Nephron (organoid): Measurements from ENCODE around the gene ANGPTL4.
"Not testable (repeated sequence)": the region's sequence is repeated elsewhere in the genome, so short reads cannot be mapped to it uniquely, and the experiment has no call there.

Source experiments
- H3K27ac Mint-ChIP-seq, 3 experiments: 2 replicates each; pipeline ENCODE4 v1.8.0; 2020; ENCODE audit warnings: mixed read lengths in 3 of 3, mild to moderate bottlenecking in 2 of 3, moderate library complexity in 1 of 3
- H3K27me3 Mint-ChIP-seq: 2 replicates; pipeline ENCODE4 v1.8.0; 2021; ENCODE audit warnings: low read depth, mild to moderate bottlenecking, moderate library complexity, mixed read lengths
- H3K36me3 Mint-ChIP-seq: 2 replicates; pipeline ENCODE4 v1.8.0; 2020; ENCODE audit warnings: low read depth, mixed read lengths
- H3K4me1 Mint-ChIP-seq: 2 replicates; pipeline ENCODE4 v1.8.0; 2020; ENCODE audit warnings: mixed read lengths
- H3K4me3 Mint-ChIP-seq, 3 experiments: 2 replicates each; pipeline ENCODE4 v1.8.0; 2020; ENCODE audit warnings: mild to moderate bottlenecking in 3 of 3, mixed read lengths in 3 of 3, moderate library complexity in 2 of 3
- H3K9me3 Mint-ChIP-seq: 2 replicates; pipeline ENCODE4 v1.8.0; 2020; ENCODE audit warnings: mixed read lengths
- TF ChIP-seq, protein P1 (sequence below), 3 experiments: fragments of 200-600 bp; sonication (generic); IDR thresholded peaks; one replicate each; pipeline ENCODE4 v1.5.0; 2021; ENCODE audit warnings: antibody characterized with exemption in 3 of 3; ENCODE audit not compliant: unreplicated experiment in 3 of 3

The ANGPTL4 gene

DNA sequence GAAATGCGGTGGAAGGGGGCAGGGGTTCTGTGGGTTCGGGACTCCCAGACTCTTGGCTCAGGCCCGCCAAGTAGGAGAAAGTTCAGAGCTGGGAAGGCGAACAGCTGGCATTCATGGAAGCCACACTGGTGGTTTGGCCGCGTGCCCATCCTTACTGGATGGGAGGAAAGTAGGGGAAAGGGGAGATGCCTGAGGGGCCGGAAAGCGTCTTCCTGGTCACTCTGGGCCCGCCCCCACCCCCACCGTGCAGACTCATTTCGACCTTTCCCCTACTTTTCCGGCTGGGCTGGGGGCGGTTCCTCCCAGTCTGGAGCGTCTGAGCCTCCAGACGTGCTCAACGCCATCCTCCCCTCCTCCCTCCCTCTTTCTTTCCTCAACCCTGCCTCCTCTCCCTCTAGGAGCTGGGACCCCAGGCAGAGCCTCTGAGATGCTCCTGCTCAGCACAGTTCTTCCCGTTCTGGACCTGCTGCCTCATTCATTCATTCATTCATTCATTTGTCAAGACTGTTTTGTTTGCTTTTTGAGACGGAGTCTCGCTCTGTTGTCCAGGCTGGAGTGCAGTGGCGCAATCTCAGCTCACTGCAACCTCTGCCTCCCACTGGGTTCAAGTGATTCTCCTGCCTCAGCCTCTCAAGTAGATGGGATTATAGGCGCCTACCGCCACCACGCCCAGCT lies 3.5 kb downstream of the ANGPTL4 start:
- Mint-ChIP-seq H3K27ac (peak overlapping the region; percentile 99 to 100 (median 99)), H3K9me3 (no peaks in the 10 kb centered on the region), H3K36me3 (peaks cover 22% of the 10 kb centered on the region), H3K27me3 (no peaks in the 10 kb centered on the region), H3K4me3 (peak overlapping the region; percentile 75 to 91 (median 84)), H3K4me1 (peaks cover 41% of the 10 kb centered on the region)
- TF ChIP-seq, protein P1, sequence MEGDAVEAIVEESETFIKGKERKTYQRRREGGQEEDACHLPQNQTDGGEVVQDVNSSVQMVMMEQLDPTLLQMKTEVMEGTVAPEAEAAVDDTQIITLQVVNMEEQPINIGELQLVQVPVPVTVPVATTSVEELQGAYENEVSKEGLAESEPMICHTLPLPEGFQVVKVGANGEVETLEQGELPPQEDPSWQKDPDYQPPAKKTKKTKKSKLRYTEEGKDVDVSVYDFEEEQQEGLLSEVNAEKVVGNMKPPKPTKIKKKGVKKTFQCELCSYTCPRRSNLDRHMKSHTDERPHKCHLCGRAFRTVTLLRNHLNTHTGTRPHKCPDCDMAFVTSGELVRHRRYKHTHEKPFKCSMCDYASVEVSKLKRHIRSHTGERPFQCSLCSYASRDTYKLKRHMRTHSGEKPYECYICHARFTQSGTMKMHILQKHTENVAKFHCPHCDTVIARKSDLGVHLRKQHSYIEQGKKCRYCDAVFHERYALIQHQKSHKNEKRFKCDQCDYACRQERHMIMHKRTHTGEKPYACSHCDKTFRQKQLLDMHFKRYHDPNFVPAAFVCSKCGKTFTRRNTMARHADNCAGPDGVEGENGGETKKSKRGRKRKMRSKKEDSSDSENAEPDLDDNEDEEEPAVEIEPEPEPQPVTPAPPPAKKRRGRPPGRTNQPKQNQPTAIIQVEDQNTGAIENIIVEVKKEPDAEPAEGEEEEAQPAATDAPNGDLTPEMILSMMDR (IDR thresholded peaks at IDR 0.05; ENCODE audit: unreplicated experiment in 3 of 3), result no peak

DNA sequence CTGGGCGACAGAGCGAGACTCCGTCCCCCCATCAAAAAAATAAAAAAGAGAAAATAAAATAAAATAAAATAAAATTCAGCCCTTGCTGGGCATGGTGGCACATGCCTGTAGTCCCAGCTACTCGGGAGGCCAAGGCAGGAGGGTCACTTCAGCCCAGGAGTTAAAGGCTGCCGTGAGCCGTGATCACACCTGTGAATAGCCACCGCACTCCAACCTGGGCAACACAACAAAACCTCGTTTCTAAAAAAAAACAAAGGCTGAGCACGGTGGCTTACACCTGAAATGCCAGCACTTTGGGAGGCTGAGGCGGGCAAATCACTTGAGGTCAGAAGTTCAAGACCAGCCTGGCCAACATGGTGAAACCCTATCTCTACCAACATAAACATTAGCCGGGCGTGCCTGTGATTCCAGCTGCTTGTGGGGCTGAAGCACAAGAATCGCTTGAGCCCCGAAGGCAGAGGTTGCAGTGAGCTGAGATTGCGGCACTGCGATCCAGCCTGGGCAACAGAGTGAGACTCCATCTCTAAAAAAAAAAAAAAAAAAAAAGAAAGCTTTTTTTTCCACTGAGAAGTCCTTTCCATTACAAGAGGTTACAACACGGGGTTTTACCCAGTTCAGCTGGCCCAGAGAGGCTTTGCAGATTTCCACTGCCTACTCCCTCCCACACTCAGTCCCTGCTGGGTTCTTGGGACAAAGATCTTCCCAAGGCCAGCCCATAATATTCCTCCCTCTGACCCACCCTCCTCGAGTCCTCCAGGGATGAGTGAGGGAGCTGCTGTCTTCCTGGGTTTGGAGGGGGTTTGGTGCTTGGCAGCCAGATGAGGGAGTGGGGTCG lies 6.4 kb downstream of the ANGPTL4 start:
- H3K27ac Mint-ChIP-seq, result peak overlapping the region; percentile 37 to 84 (median 80)
- peaks cover 31% of the 10 kb centered on the region for H3K4me1 Mint-ChIP-seq
- no peak overlapping the region for H3K4me3 Mint-ChIP-seq
- H3K27me3 Mint-ChIP-seq, result no peaks in the 10 kb centered on the region
- no peaks in the 10 kb centered on the region for H3K9me3 Mint-ChIP-seq
- peaks cover 38% of the 10 kb centered on the region for H3K36me3 Mint-ChIP-seq
- TF ChIP-seq, protein P1 (IDR thresholded peaks at IDR 0.05; ENCODE audit: unreplicated experiment in 3 of 3), result no peak

DNA sequence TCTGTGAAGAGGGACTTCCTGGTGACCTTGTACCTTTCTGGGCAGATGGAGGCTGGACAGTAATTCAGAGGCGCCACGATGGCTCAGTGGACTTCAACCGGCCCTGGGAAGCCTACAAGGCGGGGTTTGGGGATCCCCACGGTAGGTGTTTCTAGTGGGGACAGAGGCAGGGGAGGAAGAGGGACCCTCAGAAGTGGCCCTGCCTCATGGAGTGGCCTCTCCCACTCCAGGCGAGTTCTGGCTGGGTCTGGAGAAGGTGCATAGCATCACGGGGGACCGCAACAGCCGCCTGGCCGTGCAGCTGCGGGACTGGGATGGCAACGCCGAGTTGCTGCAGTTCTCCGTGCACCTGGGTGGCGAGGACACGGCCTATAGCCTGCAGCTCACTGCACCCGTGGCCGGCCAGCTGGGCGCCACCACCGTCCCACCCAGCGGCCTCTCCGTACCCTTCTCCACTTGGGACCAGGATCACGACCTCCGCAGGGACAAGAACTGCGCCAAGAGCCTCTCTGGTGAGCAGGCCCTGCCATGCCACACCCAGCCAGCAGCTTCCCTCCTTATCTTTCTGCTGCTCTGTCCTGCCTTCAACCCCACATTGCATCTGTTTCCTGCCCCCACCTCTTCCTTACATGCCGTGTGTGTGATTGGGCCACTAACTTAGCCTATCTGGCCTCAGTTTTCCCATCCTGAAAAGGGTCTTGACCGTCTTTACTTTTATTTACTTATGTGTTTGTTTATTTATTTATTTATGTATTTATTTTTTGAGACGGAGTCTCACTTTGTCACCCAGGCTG lies 7.3 kb downstream of the ANGPTL4 start:
- Mint-ChIP-seq H3K4me1 (peaks cover 26% of the 10 kb centered on the region), H3K27ac (peak overlapping the region; percentile 78 to 90 (median 84)), H3K4me3 (peak overlapping the region in 1 of 3 experiments; percentile 58), H3K9me3 (no peaks in the 10 kb centered on the region), H3K36me3 (peaks cover 35% of the 10 kb centered on the region), H3K27me3 (no peaks in the 10 kb centered on the region)
- TF ChIP-seq, protein P1 (IDR thresholded peaks at IDR 0.05; ENCODE audit: unreplicated experiment in 3 of 3), result no peak

DNA sequence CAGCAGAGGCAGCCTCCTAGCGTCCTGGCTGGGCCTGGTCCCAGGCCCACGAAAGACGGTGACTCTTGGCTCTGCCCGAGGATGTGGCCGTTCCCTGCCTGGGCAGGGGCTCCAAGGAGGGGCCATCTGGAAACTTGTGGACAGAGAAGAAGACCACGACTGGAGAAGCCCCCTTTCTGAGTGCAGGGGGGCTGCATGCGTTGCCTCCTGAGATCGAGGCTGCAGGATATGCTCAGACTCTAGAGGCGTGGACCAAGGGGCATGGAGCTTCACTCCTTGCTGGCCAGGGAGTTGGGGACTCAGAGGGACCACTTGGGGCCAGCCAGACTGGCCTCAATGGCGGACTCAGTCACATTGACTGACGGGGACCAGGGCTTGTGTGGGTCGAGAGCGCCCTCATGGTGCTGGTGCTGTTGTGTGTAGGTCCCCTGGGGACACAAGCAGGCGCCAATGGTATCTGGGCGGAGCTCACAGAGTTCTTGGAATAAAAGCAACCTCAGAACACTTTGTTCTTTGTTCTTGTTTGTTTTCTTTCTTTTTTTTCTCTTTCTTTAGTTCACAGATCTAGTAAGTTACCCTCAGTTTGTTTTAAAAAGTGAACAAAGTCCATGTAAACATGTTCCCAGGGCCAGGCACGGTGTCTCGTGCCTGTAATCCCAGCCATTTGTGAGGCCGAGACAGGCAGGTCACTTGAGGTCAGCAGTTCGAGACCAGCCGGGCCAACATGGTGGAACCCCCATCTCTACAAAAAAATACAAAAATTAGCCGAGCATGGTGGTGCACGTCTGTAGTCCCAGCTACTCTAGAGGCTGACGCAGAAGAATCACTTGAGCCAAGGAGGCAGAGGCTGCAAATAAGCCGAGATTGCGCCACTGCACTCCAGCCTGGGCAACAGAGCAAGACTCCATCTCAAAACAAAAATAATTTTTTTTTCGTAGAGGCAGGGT lies 10.2 kb downstream of the ANGPTL4 start:
- H3K4me1 Mint-ChIP-seq, result peaks cover 5% of the 10 kb centered on the region
- H3K36me3 Mint-ChIP-seq, result peaks cover 35% of the 10 kb centered on the region
- H3K9me3 Mint-ChIP-seq, result no peaks in the 10 kb centered on the region
- peak overlapping the region in 1 of 3 experiments; percentile 24 for H3K27ac Mint-ChIP-seq
- H3K4me3 Mint-ChIP-seq, result no peak overlapping the region
- TF ChIP-seq, protein P1 (IDR thresholded peaks at IDR 0.05; ENCODE audit: unreplicated experiment in 3 of 3), result no peak
- no peaks in the 10 kb centered on the region for H3K27me3 Mint-ChIP-seq

DNA sequence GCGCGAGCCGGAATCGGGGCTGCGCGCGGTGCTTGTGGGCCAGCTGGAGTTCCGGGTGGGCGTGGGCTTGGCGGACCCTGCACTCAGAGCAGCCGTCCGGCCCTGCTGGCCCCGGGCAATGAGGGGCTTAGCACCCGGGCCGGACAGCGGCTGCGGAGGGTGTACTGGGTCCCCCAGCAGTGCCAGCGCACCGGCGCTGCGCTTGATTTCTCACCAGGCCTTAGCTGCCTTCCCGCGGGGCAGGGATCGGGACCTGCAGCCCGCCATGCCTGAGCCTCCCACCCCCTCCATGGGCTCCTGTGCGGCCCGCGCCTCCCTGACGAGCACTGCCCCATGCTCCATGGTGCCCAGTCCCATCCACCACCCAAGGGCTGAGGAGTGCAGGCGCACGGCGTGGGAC lies 11.8 kb downstream of the ANGPTL4 start:
- H3K9me3 Mint-ChIP-seq, H3K4me3 Mint-ChIP-seq, H3K4me1 Mint-ChIP-seq, H3K27me3 Mint-ChIP-seq, H3K27ac Mint-ChIP-seq: not testable (repeated sequence)
- H3K36me3 Mint-ChIP-seq, result peaks cover 43% of the 10 kb centered on the region

DNA sequence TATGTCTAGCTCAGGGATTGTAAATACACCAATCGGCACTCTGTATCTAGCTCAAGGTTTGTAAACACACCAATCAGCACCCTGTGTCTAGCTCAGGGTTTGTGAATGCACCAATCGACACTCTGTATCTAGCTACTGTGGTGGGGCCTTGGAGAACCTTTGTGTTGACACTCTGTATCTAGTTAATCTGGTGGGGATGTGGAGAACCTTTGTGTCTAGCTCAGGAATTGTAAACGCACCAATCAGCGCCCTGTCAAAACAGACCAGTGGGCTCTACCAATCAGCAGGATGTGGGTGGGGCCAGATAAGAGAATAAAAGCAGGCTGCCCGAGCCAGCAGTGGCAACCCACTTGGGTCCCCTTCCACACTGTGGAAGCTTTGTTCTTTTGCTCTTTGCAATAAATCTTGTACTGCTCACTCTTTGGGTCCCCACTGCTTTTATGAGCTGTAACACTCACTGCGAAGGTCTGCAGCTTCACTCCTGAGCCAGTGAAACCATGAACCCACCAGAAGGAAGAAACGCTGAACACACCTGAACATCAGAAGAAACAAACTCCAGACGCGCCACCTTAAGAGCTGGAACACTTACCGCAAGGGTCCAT lies 12.5 kb downstream of the ANGPTL4 start:
- not testable (repeated sequence) for H3K4me1 Mint-ChIP-seq, H3K27me3 Mint-ChIP-seq, H3K4me3 Mint-ChIP-seq, H3K9me3 Mint-ChIP-seq
- Mint-ChIP-seq H3K27ac (peak overlapping the region; percentile 58 to 71 (median 59)), H3K36me3 (peaks cover 37% of the 10 kb centered on the region)
